ENCODE measurements around the gene CHD2.

- TF ChIP-seq, protein P1, sequence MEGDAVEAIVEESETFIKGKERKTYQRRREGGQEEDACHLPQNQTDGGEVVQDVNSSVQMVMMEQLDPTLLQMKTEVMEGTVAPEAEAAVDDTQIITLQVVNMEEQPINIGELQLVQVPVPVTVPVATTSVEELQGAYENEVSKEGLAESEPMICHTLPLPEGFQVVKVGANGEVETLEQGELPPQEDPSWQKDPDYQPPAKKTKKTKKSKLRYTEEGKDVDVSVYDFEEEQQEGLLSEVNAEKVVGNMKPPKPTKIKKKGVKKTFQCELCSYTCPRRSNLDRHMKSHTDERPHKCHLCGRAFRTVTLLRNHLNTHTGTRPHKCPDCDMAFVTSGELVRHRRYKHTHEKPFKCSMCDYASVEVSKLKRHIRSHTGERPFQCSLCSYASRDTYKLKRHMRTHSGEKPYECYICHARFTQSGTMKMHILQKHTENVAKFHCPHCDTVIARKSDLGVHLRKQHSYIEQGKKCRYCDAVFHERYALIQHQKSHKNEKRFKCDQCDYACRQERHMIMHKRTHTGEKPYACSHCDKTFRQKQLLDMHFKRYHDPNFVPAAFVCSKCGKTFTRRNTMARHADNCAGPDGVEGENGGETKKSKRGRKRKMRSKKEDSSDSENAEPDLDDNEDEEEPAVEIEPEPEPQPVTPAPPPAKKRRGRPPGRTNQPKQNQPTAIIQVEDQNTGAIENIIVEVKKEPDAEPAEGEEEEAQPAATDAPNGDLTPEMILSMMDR (IDR thresholded peaks at IDR 0.05) = no peak
- TF ChIP-seq NR2C2 (CRISPR knock-in tag; IDR thresholded peaks at IDR 0.05) (no peak), JUN (CRISPR knock-in tag; IDR thresholded peaks at IDR 0.05) (no peak), TP53 (CRISPR knock-in tag; IDR thresholded peaks at IDR 0.05) (no peak), GRHL2 (CRISPR knock-in tag; IDR thresholded peaks at IDR 0.05; ENCODE audit: insufficient replicate concordance, severe bottlenecking) (no peak)
- TF ChIP-seq, protein P2, sequence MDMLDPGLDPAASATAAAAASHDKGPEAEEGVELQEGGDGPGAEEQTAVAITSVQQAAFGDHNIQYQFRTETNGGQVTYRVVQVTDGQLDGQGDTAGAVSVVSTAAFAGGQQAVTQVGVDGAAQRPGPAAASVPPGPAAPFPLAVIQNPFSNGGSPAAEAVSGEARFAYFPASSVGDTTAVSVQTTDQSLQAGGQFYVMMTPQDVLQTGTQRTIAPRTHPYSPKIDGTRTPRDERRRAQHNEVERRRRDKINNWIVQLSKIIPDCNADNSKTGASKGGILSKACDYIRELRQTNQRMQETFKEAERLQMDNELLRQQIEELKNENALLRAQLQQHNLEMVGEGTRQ (CRISPR knock-in tag; IDR thresholded peaks at IDR 0.05) = no peak
- TF ChIP-seq, protein P3, sequence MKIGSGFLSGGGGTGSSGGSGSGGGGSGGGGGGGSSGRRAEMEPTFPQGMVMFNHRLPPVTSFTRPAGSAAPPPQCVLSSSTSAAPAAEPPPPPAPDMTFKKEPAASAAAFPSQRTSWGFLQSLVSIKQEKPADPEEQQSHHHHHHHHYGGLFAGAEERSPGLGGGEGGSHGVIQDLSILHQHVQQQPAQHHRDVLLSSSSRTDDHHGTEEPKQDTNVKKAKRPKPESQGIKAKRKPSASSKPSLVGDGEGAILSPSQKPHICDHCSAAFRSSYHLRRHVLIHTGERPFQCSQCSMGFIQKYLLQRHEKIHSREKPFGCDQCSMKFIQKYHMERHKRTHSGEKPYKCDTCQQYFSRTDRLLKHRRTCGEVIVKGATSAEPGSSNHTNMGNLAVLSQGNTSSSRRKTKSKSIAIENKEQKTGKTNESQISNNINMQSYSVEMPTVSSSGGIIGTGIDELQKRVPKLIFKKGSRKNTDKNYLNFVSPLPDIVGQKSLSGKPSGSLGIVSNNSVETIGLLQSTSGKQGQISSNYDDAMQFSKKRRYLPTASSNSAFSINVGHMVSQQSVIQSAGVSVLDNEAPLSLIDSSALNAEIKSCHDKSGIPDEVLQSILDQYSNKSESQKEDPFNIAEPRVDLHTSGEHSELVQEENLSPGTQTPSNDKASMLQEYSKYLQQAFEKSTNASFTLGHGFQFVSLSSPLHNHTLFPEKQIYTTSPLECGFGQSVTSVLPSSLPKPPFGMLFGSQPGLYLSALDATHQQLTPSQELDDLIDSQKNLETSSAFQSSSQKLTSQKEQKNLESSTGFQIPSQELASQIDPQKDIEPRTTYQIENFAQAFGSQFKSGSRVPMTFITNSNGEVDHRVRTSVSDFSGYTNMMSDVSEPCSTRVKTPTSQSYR (CRISPR knock-in tag; IDR thresholded peaks at IDR 0.05) = no peak
Measured at GRCh38 chr15:92992720-92993119, 92.6 kb downstream of the CHD2 start.

Data from WTC11 (cell line).